HepG2 (cell line): ENCODE measurements around the gene TMEM238. TPM values are rescaled to one million over a fixed set of nuclear protein-coding genes. Genes with fewer than 3 reads are reported as not detected.
A peak's percentile ranks its signal among the peaks of the same experiment; 100 is the strongest.

ENCODE experiments used
- CC2D1A ChIP-seq: sonication (generic); formaldehyde crosslinking; IDR thresholded peaks from 2 replicates; pipeline ENCODE4 v1.8.1; 2023; ENCODE audit warnings: mild to moderate bottlenecking, missing genetic modification reagents
- KLF15 ChIP-seq: sonication (generic); formaldehyde crosslinking; IDR thresholded peaks from 2 replicates; pipeline ENCODE4 v1.8.1; 2023; ENCODE audit warnings: borderline replicate concordance, mild to moderate bottlenecking, inconsistent platforms, missing genetic modification reagents, mixed read lengths
- NR2F6 ChIP-seq, 2 experiments: IDR thresholded peaks; 2 replicates each; pipeline ENCODE4 v1.6.1; 2016; ENCODE audit warnings: antibody characterized with exemption in 1 of 2, mild to moderate bottlenecking in 1 of 2
- ZNF260 ChIP-seq: sonication (generic); formaldehyde crosslinking; IDR thresholded peaks from 2 replicates; pipeline ENCODE4 v1.4.0; 2020; ENCODE audit warnings: missing genetic modification reagents, low read depth, mild to moderate bottlenecking, borderline replicate concordance
- polyA plus RNA-seq, 8 experiments: library from polyadenylated mRNA; depleted of rRNA in 3 of 8; stranded (reverse) in 7 of 8; unstranded in 1 of 8; fragments of >200 nt; fragmentation: Illumina TruSeq in 4 of 8; extraction: Trizol in 4 of 8; gene quantifications; 2 replicates each; pipeline versions ENCODE4 v1.2.1 to v1.2.3, GENCODE V29; 2011 to 2016; ENCODE audit warnings: low read depth in 4 of 8, missing spikeins in 1 of 8, mixed read lengths in 1 of 8; ENCODE audit not compliant: insufficient read depth in 1 of 8
- total RNA-seq, 5 experiments: library from RNA; depleted of rRNA; stranded (reverse); fragments of >200 nt; fragmentation: Illumina TruSeq; extraction: Trizol; gene quantifications; 2 replicates each; pipeline ENCODE4 v1.2.3, GENCODE V29; 2016; ENCODE audit warnings: low read depth in 1 of 5
- TF ChIP-seq, protein P1 (sequence below): sonication (generic); formaldehyde crosslinking; IDR thresholded peaks from 2 replicates; pipeline ENCODE4 v1.8.1; 2022; ENCODE audit warnings: low read depth, mild to moderate bottlenecking, missing genetic modification reagents
- TF ChIP-seq, protein P2 (sequence below): sonication (generic); formaldehyde crosslinking; conservative IDR thresholded peaks from 2 replicates; pipeline ENCODE4 v1.8.0; 2022; ENCODE audit warnings: low read depth, missing genetic modification reagents
- TF ChIP-seq, protein P3 (sequence below): sonication (generic); formaldehyde crosslinking; IDR thresholded peaks from 2 replicates; pipeline ENCODE4 v1.8.0; 2022; ENCODE audit warnings: missing genetic modification reagents, mild to moderate bottlenecking, borderline replicate concordance

TMEM238 gene
- total and polyA plus RNA-seq, 2 of the 13 experiments (the other 11 are each of a cell fraction or from before 2014, with no cell fraction given), result not detected

DNA sequence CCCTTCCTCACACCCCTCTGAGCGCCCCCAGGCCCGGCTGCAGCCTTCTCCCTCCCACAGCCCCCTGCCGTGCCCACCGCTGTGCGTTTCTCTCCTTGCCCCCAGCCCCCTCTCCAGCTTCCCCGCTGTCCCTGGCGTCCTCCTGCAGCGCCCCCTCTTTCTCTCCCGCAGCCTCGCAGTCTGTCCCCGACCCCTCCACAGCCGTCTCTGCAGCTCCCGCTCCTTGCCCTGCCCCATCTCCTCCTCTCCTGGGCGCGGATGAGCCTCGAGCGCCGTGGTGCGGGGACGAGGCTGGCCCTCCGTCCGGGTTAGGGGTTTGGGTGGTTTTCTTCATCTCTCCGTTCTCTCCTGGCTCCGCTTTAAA lies 43.3 kb downstream of the TMEM238 start (continued):
- TF ChIP-seq, protein P1, sequence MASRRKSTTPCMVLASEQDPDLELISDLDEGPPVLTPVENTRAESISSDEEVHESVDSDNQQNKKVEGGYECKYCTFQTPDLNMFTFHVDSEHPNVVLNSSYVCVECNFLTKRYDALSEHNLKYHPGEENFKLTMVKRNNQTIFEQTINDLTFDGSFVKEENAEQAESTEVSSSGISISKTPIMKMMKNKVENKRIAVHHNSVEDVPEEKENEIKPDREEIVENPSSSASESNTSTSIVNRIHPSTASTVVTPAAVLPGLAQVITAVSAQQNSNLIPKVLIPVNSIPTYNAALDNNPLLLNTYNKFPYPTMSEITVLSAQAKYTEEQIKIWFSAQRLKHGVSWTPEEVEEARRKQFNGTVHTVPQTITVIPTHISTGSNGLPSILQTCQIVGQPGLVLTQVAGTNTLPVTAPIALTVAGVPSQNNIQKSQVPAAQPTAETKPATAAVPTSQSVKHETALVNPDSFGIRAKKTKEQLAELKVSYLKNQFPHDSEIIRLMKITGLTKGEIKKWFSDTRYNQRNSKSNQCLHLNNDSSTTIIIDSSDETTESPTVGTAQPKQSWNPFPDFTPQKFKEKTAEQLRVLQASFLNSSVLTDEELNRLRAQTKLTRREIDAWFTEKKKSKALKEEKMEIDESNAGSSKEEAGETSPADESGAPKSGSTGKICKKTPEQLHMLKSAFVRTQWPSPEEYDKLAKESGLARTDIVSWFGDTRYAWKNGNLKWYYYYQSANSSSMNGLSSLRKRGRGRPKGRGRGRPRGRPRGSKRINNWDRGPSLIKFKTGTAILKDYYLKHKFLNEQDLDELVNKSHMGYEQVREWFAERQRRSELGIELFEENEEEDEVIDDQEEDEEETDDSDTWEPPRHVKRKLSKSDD (CRISPR knock-in tag), result no peak
- TF ChIP-seq, protein P2, sequence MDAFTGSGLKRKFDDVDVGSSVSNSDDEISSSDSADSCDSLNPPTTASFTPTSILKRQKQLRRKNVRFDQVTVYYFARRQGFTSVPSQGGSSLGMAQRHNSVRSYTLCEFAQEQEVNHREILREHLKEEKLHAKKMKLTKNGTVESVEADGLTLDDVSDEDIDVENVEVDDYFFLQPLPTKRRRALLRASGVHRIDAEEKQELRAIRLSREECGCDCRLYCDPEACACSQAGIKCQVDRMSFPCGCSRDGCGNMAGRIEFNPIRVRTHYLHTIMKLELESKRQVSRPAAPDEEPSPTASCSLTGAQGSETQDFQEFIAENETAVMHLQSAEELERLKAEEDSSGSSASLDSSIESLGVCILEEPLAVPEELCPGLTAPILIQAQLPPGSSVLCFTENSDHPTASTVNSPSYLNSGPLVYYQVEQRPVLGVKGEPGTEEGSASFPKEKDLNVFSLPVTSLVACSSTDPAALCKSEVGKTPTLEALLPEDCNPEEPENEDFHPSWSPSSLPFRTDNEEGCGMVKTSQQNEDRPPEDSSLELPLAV (CRISPR knock-in tag), result no peak
- TF ChIP-seq ZNF260 (CRISPR knock-in tag) (no peak), KLF15 (CRISPR knock-in tag) (no peak), NR2F6 (IDR thresholded peaks at IDR 0.05) (0 out of 2 replicates have a peak, but pooled peaks have one; percentile 6), NR2F6 (CRISPR knock-in tag; IDR thresholded peaks at IDR 0.05) (no peak), CC2D1A (CRISPR knock-in tag) (0 out of 2 replicates have a peak, but pooled peaks have one; percentile 1)
- TF ChIP-seq, protein P3, sequence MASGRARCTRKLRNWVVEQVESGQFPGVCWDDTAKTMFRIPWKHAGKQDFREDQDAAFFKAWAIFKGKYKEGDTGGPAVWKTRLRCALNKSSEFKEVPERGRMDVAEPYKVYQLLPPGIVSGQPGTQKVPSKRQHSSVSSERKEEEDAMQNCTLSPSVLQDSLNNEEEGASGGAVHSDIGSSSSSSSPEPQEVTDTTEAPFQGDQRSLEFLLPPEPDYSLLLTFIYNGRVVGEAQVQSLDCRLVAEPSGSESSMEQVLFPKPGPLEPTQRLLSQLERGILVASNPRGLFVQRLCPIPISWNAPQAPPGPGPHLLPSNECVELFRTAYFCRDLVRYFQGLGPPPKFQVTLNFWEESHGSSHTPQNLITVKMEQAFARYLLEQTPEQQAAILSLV, result no peak
